ENCODE data around the gene KCNJ14. TPM values are rescaled to one million over a fixed set of nuclear protein-coding genes. Genes with fewer than 3 reads are reported as not detected.
A peak's percentile ranks its signal among the peaks of the same experiment; 100 is the strongest.

Gene KCNJ14
- total and polyA plus RNA-seq, 2 experiments from 2014 or later, result 0.81 to 0.94 TPM

DNA sequence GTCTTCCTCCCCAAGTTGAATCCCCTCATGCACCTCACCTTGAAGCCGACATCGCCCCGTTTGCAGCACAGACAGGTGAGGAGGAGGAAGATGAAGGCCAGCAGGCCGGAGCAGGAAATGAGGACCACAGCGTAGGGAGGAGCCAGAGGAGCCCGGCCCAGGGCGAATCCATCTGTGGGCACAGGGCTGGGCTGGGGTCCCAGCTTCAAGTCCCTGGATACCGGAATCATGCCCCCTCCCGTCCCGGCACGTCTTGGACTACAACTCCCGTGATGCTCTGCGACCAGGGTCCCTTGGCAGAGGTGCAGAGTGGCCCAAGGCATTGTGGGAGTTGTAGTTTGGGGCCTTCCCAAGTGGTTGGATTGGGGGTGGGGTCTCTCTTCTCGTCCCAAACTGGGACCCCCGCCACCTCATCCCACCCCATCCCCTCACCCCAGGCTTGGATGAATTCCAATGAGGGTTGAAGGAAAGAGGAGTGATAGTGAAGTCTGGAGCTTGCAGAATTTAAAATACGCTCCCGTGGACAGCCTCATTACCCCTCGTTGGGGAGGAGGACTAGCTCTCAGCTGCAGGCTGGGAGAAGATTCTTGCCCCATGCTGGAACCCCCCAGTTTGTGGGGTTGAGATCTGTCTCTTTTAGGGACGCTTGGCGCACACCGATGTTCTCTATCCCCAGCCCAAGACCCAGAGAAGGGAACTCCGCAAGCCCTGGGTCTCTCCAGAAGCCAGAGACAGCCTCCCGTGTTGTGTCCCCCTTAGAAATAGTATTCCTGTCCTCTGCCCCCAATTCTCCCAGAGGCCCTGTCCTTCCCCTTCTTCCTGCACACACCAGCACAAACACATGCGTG lies 55.3 kb downstream of the KCNJ14 start:
- peak overlapping the region; percentile 86 for H3K4me3 ChIP-seq
- Mint-ChIP-seq H3K4me3 (peak overlapping the region; percentile 83), H3K27me3 (ENCODE audit: insufficient read depth, low read depth, poor library complexity) (peaks cover 22% of the 10 kb centered on the region), H3K36me3 (ENCODE audit: low read depth) (peaks cover 5% of the 10 kb centered on the region; the same call in 2 of the 3 replicates), H3K4me1 (peaks cover 17% of the 10 kb centered on the region), H3K27ac (0 out of 2 replicates have a peak overlapping the region, but pooled peaks have one; percentile 34), H3K9me3 (no peaks in the 10 kb centered on the region)
- DNase-seq (ENCODE audit: low spot score) (peak; percentile 92), ATAC-seq (peak; percentile 49)
- H3K27me3 ChIP-seq (ENCODE audit: insufficient read depth), result peaks cover 11% of the 10 kb centered on the region
- peak overlapping the region; percentile 96 for H2AFZ ChIP-seq
- no peaks in the 10 kb centered on the region for H3K79me2 ChIP-seq (replicated peaks; ENCODE audit: insufficient read depth)
- H3K4me2 ChIP-seq, result peak overlapping the region; percentile 99
- H4K20me1 ChIP-seq (replicated peaks; ENCODE audit: insufficient read depth), result no peaks in the 10 kb centered on the region
- TF ChIP-seq, protein P1, sequence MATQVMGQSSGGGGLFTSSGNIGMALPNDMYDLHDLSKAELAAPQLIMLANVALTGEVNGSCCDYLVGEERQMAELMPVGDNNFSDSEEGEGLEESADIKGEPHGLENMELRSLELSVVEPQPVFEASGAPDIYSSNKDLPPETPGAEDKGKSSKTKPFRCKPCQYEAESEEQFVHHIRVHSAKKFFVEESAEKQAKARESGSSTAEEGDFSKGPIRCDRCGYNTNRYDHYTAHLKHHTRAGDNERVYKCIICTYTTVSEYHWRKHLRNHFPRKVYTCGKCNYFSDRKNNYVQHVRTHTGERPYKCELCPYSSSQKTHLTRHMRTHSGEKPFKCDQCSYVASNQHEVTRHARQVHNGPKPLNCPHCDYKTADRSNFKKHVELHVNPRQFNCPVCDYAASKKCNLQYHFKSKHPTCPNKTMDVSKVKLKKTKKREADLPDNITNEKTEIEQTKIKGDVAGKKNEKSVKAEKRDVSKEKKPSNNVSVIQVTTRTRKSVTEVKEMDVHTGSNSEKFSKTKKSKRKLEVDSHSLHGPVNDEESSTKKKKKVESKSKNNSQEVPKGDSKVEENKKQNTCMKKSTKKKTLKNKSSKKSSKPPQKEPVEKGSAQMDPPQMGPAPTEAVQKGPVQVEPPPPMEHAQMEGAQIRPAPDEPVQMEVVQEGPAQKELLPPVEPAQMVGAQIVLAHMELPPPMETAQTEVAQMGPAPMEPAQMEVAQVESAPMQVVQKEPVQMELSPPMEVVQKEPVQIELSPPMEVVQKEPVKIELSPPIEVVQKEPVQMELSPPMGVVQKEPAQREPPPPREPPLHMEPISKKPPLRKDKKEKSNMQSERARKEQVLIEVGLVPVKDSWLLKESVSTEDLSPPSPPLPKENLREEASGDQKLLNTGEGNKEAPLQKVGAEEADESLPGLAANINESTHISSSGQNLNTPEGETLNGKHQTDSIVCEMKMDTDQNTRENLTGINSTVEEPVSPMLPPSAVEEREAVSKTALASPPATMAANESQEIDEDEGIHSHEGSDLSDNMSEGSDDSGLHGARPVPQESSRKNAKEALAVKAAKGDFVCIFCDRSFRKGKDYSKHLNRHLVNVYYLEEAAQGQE (IDR thresholded peaks at IDR 0.05; ENCODE audit: unreplicated experiment), result no peak
- no peak for TF ChIP-seq ZNF114 (CRISPR knock-in tag; IDR thresholded peaks at IDR 0.05)
- TF ChIP-seq, protein P2, sequence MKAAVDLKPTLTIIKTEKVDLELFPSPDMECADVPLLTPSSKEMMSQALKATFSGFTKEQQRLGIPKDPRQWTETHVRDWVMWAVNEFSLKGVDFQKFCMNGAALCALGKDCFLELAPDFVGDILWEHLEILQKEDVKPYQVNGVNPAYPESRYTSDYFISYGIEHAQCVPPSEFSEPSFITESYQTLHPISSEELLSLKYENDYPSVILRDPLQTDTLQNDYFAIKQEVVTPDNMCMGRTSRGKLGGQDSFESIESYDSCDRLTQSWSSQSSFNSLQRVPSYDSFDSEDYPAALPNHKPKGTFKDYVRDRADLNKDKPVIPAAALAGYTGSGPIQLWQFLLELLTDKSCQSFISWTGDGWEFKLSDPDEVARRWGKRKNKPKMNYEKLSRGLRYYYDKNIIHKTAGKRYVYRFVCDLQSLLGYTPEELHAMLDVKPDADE (IDR thresholded peaks at IDR 0.05), result peak; percentile 95
- TF ChIP-seq ZNF331 (CRISPR knock-in tag; IDR thresholded peaks at IDR 0.05; ENCODE audit: low read depth), result no peak
- no peak for TF ChIP-seq EZH2 (IDR thresholded peaks at IDR 0.05; ENCODE audit: low read depth, unreplicated experiment)
- 0 out of 2 replicates have a peak, but pooled peaks have one; percentile 16 for TF ChIP-seq CREB1 (CRISPR knock-in tag; IDR thresholded peaks at IDR 0.05; ENCODE audit: low read depth)
- TF ChIP-seq, protein P3, sequence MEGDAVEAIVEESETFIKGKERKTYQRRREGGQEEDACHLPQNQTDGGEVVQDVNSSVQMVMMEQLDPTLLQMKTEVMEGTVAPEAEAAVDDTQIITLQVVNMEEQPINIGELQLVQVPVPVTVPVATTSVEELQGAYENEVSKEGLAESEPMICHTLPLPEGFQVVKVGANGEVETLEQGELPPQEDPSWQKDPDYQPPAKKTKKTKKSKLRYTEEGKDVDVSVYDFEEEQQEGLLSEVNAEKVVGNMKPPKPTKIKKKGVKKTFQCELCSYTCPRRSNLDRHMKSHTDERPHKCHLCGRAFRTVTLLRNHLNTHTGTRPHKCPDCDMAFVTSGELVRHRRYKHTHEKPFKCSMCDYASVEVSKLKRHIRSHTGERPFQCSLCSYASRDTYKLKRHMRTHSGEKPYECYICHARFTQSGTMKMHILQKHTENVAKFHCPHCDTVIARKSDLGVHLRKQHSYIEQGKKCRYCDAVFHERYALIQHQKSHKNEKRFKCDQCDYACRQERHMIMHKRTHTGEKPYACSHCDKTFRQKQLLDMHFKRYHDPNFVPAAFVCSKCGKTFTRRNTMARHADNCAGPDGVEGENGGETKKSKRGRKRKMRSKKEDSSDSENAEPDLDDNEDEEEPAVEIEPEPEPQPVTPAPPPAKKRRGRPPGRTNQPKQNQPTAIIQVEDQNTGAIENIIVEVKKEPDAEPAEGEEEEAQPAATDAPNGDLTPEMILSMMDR (conservative IDR thresholded peaks at IDR 0.05; ENCODE audit: low read depth in 2 of 2), result no peak
- no peak for TF ChIP-seq JUNB (IDR thresholded peaks at IDR 0.05; ENCODE audit: unreplicated experiment)
- TF ChIP-seq EZH2phosphoT487 (IDR thresholded peaks at IDR 0.05; ENCODE audit: unreplicated experiment), result no peak
- TF ChIP-seq, protein P4, sequence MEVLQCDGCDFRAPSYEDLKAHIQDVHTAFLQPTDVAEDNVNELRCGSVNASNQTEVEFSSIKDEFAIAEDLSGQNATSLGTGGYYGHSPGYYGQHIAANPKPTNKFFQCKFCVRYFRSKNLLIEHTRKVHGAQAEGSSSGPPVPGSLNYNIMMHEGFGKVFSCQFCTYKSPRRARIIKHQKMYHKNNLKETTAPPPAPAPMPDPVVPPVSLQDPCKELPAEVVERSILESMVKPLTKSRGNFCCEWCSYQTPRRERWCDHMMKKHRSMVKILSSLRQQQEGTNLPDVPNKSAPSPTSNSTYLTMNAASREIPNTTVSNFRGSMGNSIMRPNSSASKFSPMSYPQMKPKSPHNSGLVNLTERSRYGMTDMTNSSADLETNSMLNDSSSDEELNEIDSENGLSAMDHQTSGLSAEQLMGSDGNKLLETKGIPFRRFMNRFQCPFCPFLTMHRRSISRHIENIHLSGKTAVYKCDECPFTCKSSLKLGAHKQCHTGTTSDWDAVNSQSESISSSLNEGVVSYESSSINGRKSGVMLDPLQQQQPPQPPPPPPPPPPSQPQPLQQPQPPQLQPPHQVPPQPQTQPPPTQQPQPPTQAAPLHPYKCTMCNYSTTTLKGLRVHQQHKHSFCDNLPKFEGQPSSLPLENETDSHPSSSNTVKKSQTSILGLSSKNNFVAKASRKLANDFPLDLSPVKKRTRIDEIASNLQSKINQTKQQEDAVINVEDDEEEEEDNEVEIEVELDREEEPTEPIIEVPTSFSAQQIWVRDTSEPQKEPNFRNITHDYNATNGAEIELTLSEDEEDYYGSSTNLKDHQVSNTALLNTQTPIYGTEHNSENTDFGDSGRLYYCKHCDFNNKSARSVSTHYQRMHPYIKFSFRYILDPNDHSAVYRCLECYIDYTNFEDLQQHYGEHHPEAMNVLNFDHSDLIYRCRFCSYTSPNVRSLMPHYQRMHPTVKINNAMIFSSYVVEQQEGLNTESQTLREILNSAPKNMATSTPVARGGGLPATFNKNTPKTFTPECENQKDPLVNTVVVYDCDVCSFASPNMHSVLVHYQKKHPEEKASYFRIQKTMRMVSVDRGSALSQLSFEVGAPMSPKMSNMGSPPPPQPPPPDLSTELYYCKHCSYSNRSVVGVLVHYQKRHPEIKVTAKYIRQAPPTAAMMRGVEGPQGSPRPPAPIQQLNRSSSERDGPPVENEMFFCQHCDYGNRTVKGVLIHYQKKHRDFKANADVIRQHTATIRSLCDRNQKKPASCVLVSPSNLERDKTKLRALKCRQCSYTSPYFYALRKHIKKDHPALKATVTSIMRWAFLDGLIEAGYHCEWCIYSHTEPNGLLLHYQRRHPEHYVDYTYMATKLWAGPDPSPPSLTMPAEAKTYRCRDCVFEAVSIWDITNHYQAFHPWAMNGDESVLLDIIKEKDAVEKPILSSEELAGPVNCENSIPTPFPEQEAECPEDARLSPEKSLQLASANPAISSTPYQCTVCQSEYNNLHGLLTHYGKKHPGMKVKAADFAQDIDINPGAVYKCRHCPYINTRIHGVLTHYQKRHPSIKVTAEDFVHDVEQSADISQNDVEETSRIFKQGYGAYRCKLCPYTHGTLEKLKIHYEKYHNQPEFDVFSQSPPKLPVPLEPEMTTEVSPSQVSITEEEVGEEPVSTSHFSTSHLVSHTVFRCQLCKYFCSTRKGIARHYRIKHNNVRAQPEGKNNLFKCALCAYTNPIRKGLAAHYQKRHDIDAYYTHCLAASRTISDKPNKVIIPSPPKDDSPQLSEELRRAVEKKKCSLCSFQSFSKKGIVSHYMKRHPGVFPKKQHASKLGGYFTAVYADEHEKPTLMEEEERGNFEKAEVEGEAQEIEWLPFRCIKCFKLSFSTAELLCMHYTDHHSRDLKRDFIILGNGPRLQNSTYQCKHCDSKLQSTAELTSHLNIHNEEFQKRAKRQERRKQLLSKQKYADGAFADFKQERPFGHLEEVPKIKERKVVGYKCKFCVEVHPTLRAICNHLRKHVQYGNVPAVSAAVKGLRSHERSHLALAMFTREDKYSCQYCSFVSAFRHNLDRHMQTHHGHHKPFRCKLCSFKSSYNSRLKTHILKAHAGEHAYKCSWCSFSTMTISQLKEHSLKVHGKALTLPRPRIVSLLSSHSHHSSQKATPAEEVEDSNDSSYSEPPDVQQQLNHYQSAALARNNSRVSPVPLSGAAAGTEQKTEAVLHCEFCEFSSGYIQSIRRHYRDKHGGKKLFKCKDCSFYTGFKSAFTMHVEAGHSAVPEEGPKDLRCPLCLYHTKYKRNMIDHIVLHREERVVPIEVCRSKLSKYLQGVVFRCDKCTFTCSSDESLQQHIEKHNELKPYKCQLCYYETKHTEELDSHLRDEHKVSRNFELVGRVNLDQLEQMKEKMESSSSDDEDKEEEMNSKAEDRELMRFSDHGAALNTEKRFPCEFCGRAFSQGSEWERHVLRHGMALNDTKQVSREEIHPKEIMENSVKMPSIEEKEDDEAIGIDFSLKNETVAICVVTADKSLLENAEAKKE (CRISPR knock-in tag; IDR thresholded peaks at IDR 0.05), result no peak
- no peak for TF ChIP-seq NANOG (IDR thresholded peaks at IDR 0.05; ENCODE audit: borderline replicate concordance)
- TF ChIP-seq STAT1 (IDR thresholded peaks at IDR 0.05; ENCODE audit: unreplicated experiment), result no peak
- no peak for TF ChIP-seq POLR2AphosphoS5 (IDR thresholded peaks at IDR 0.05; ENCODE audit: low read depth)
- H3K4me1 ChIP-seq (ENCODE audit: insufficient read depth), result no peaks in the 10 kb centered on the region
- H3K9me2 ChIP-seq (ENCODE audit: insufficient read depth), result no peaks in the 10 kb centered on the region
- no peak overlapping the region for H3K27ac ChIP-seq (ENCODE audit: low read depth)
- H3F3A ChIP-seq (replicated peaks; ENCODE audit: low read depth), result peaks cover 9% of the 10 kb centered on the region; the same call in 1 of the 2 replicates
- H3K36me3 ChIP-seq (ENCODE audit: insufficient read depth), result no peaks in the 10 kb centered on the region

Measured in GM23338 (cell line).